Subcutaneous abdominal adipose tissue (tissue), 5 donors: ENCODE data around the gene ABCC8.

Source experiments
- H3K27ac ChIP-seq: one replicate; pipeline ENCODE4 v1.7.0; 2013; ENCODE audit warnings: low read depth, mild to moderate bottlenecking, inconsistent platforms, low read length, moderate library complexity
- H3K27me3 ChIP-seq, 5 donors: one replicate each; pipeline ENCODE4 v1.7.0; 2013; ENCODE audit warnings: low read length in 5 of 5, inconsistent platforms in 1 of 5; ENCODE audit not compliant: control insufficient read depth in 5 of 5, insufficient read depth in 4 of 5
- H3K36me3 ChIP-seq, 5 donors: one replicate each; pipeline ENCODE4 v1.7.0; 2013; ENCODE audit warnings: low read length in 5 of 5; ENCODE audit not compliant: control insufficient read depth in 5 of 5, insufficient read depth in 5 of 5
- H3K4me1 ChIP-seq, 5 donors: one replicate each; pipeline ENCODE4 v1.7.0; 2013; ENCODE audit warnings: low read length in 5 of 5, mild to moderate bottlenecking in 3 of 5, moderate library complexity in 1 of 5; ENCODE audit not compliant: control insufficient read depth in 5 of 5, insufficient read depth in 5 of 5
- H3K4me3 ChIP-seq, 5 donors: one replicate each; pipeline ENCODE4 v1.7.0; 2013; ENCODE audit warnings: low read length in 5 of 5, low read depth in 1 of 5
- H3K9ac ChIP-seq, 5 donors: one replicate each; pipeline ENCODE4 v1.7.0; 2013; ENCODE audit warnings: low read length in 5 of 5, mild to moderate bottlenecking in 4 of 5, moderate library complexity in 3 of 5
- H3K9me3 ChIP-seq, 5 donors: one replicate each; pipeline ENCODE4 v1.7.0; 2013; ENCODE audit warnings: low read length in 5 of 5; ENCODE audit not compliant: control insufficient read depth in 5 of 5
- donor health status: healthy.
- donor health status: healthy.
- donor health status: healthy.
- donor health status: healthy.
- donor health status: healthy.

The ABCC8 gene

GRCh38 chr11:17506942-17507341 lies 30.3 kb upstream of the ABCC8 start:
- Histone ChIP-seq H3K27me3 (peaks cover 0 to 12% (median 3%) of the 10 kb centered on the region in 5 donors), H3K9ac (no peak overlapping the region)

GRCh38 chr11:17506314-17506713 lies 29.7 kb upstream of the ABCC8 start:
- H3K9ac ChIP-seq, result no peak overlapping the region
- peaks cover 0 to 10% (median 6%) of the 10 kb centered on the region in 5 donors for H3K4me1 ChIP-seq
- H3K27ac ChIP-seq, result no peak overlapping the region
- no peaks in the 10 kb centered on the region for H3K36me3 ChIP-seq
- no peaks in the 10 kb centered on the region for H3K9me3 ChIP-seq
- H3K27me3 ChIP-seq, result peaks cover 0 to 12% (median 3%) of the 10 kb centered on the region in 5 donors
- H3K4me3 ChIP-seq, result no peak overlapping the region

More at GRCh38 chr11:17506942-17507341, 30.3 kb upstream of the ABCC8 start:
- Histone ChIP-seq H3K9me3 (no peaks in the 10 kb centered on the region), H3K4me3 (no peak overlapping the region), H3K4me1 (peaks cover 0 to 10% (median 6%) of the 10 kb centered on the region in 5 donors), H3K36me3 (no peaks in the 10 kb centered on the region), H3K27ac (no peak overlapping the region)

GRCh38 chr11:17505146-17505545 lies 28.5 kb upstream of the ABCC8 start:
- H3K27me3 ChIP-seq, result peaks cover 0 to 8% (median 2%) of the 10 kb centered on the region in 5 donors
- H3K4me3 ChIP-seq, result no peak overlapping the region
- H3K9ac ChIP-seq, result no peak overlapping the region
- H3K36me3 ChIP-seq, result no peaks in the 10 kb centered on the region
- H3K4me1 ChIP-seq, result peaks cover 0 to 10% (median 6%) of the 10 kb centered on the region in 5 donors
- no peaks in the 10 kb centered on the region for H3K9me3 ChIP-seq
- no peak overlapping the region for H3K27ac ChIP-seq

- Histone ChIP-seq H3K4me3 (no peak overlapping the region), H3K4me1 (peaks cover 0 to 10% (median 6%) of the 10 kb centered on the region in 5 donors), H3K9ac (no peak overlapping the region), H3K27ac (no peak overlapping the region), H3K27me3 (peaks cover 0 to 8% (median 3%) of the 10 kb centered on the region in 5 donors), H3K36me3 (no peaks in the 10 kb centered on the region), H3K9me3 (no peaks in the 10 kb centered on the region)
These were observed 27.9 kb upstream of the ABCC8 start for GRCh38 chr11:17504330-17505107.

- peaks cover 0 to 3% (median 0%) of the 10 kb centered on the region in 5 donors for H3K4me1 ChIP-seq
- H3K4me3 ChIP-seq, result no peak overlapping the region
- no peak overlapping the region for H3K27ac ChIP-seq
These were observed 26.0 kb upstream of the ABCC8 start for GRCh38 chr11:17502630-17503029.

GRCh38 chr11:17500673-17501072 lies 24.0 kb upstream of the ABCC8 start:
- no peak overlapping the region for H3K9ac ChIP-seq
- no peak overlapping the region for H3K27ac ChIP-seq
- no peaks in the 10 kb centered on the region for H3K9me3 ChIP-seq
- H3K4me1 ChIP-seq, result peaks cover 0 to 12% (median 5%) of the 10 kb centered on the region in 5 donors
- H3K27me3 ChIP-seq, result peaks cover 0 to 15% (median 0%) of the 10 kb centered on the region in 5 donors
- no peaks in the 10 kb centered on the region for H3K36me3 ChIP-seq
- H3K4me3 ChIP-seq, result no peak overlapping the region

More at GRCh38 chr11:17502630-17503029, 26.0 kb upstream of the ABCC8 start:
- H3K9me3 ChIP-seq, result no peaks in the 10 kb centered on the region
- H3K9ac ChIP-seq, result no peak overlapping the region
- no peaks in the 10 kb centered on the region for H3K36me3 ChIP-seq
- H3K27me3 ChIP-seq, result peaks cover 0 to 11% (median 3%) of the 10 kb centered on the region in 5 donors

GRCh38 chr11:17498475-17498874 lies 21.8 kb upstream of the ABCC8 start:
- peaks cover 0 to 25% (median 3%) of the 10 kb centered on the region in 5 donors for H3K27me3 ChIP-seq
- H3K27ac ChIP-seq, result no peak overlapping the region
- no peaks in the 10 kb centered on the region for H3K36me3 ChIP-seq
- H3K4me1 ChIP-seq, result peaks cover 0 to 13% (median 5%) of the 10 kb centered on the region in 5 donors
- H3K9me3 ChIP-seq, result no peaks in the 10 kb centered on the region
- H3K9ac ChIP-seq, result no peak overlapping the region
- no peak overlapping the region for H3K4me3 ChIP-seq

GRCh38 chr11:17498058-17498457 lies 21.4 kb upstream of the ABCC8 start:
- Histone ChIP-seq H3K27me3 (peaks cover 0 to 28% (median 3%) of the 10 kb centered on the region in 5 donors), H3K36me3 (no peaks in the 10 kb centered on the region), H3K9me3 (no peaks in the 10 kb centered on the region), H3K9ac (no peak overlapping the region), H3K4me3 (no peak overlapping the region), H3K4me1 (peaks cover 0 to 13% (median 5%) of the 10 kb centered on the region in 5 donors), H3K27ac (no peak overlapping the region)

GRCh38 chr11:17496406-17496805 lies 19.8 kb upstream of the ABCC8 start:
- no peak overlapping the region for H3K9ac ChIP-seq
- H3K4me1 ChIP-seq, result peaks cover 0 to 13% (median 5%) of the 10 kb centered on the region in 5 donors
- H3K27me3 ChIP-seq, result peaks cover 0 to 33% (median 7%) of the 10 kb centered on the region in 5 donors
- no peak overlapping the region for H3K4me3 ChIP-seq
- H3K36me3 ChIP-seq, result no peaks in the 10 kb centered on the region
- H3K9me3 ChIP-seq, result no peaks in the 10 kb centered on the region
- H3K27ac ChIP-seq, result no peak overlapping the region

GRCh38 chr11:17494019-17494418 lies 17.4 kb upstream of the ABCC8 start:
- no peak overlapping the region for H3K4me3 ChIP-seq
- no peaks in the 10 kb centered on the region for H3K36me3 ChIP-seq
- H3K9ac ChIP-seq, result no peak overlapping the region
- no peaks in the 10 kb centered on the region for H3K9me3 ChIP-seq
- peaks cover 3 to 26% (median 20%) of the 10 kb centered on the region in 5 donors for H3K4me1 ChIP-seq
- H3K27me3 ChIP-seq, result peaks cover 0 to 31% (median 7%) of the 10 kb centered on the region in 5 donors
- H3K27ac ChIP-seq, result no peak overlapping the region
